Gastrocnemius medialis (tissue), 4 donors: Measurements from ENCODE around the gene SLC35A1.

Source experiments
- POLR2A ChIP-seq, 2 donors: fragments of 450-650 bp; IDR thresholded peaks; one replicate each; pipeline ENCODE4 v1.6.1; 2017; ENCODE audit warnings: antibody characterized with exemption in 2 of 2, mild to moderate bottlenecking in 2 of 2, moderate library complexity in 2 of 2
- TF ChIP-seq, protein P1 (sequence below), 5 experiments: fragments of 450-650 bp in 3 of 5; fragments of 200-600 bp in 2 of 5; sonication (generic) in 2 of 5; IDR thresholded peaks in 4 of 5; conservative IDR thresholded peaks in 1 of 5; 1 replicate in 4 of 5; 2 replicates in 1 of 5; pipeline ENCODE4 v1.5.1; 2016 to 2019; ENCODE audit warnings: antibody characterized with exemption in 5 of 5, mild to moderate bottlenecking in 3 of 5, moderate library complexity in 3 of 5

DNA sequence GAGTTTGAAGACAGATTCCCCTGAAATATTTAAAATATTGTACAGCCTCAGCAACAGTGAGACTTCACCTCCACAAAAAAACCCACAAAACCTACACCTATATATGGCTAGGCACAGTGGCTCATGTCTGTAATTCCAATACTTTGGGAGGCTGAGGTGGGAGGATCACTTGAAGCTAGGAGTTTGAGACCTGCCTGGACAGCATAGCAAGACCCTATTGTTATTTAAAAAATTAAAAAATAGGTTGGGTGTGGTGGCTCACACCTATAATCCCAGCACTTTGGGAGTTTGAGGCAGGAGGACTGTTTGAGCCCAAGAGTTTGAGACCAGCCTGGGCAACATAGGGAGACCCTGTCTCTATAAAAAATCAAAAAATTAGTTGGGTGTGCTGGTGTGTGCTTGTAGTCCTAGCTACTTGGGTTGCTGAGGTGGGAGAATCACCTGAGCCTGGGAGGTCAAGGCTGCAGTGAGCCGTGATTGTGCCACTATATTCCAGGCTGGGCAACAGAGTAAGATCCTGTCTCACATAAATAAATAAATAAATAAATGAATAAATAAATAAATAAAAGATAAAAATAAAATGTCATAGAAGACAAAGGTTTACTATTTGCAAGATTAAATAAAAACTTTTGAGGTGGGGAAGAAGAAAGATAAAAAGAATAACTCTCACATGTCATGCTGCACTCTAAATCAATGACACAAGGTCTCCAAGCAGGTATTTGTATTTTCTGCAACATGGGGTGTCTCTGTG is 65.9 kb downstream of the SLC35A1 start:
- TF ChIP-seq, protein P1, sequence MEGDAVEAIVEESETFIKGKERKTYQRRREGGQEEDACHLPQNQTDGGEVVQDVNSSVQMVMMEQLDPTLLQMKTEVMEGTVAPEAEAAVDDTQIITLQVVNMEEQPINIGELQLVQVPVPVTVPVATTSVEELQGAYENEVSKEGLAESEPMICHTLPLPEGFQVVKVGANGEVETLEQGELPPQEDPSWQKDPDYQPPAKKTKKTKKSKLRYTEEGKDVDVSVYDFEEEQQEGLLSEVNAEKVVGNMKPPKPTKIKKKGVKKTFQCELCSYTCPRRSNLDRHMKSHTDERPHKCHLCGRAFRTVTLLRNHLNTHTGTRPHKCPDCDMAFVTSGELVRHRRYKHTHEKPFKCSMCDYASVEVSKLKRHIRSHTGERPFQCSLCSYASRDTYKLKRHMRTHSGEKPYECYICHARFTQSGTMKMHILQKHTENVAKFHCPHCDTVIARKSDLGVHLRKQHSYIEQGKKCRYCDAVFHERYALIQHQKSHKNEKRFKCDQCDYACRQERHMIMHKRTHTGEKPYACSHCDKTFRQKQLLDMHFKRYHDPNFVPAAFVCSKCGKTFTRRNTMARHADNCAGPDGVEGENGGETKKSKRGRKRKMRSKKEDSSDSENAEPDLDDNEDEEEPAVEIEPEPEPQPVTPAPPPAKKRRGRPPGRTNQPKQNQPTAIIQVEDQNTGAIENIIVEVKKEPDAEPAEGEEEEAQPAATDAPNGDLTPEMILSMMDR (IDR thresholded peaks at IDR 0.05 in 4 of 5, conservative IDR thresholded peaks at IDR 0.05 in 1 of 5) = no peak
- no peak for TF ChIP-seq POLR2A (IDR thresholded peaks at IDR 0.05)
